ENCODE measurements around the gene SH3PXD2B.

- TF ChIP-seq, protein P1, sequence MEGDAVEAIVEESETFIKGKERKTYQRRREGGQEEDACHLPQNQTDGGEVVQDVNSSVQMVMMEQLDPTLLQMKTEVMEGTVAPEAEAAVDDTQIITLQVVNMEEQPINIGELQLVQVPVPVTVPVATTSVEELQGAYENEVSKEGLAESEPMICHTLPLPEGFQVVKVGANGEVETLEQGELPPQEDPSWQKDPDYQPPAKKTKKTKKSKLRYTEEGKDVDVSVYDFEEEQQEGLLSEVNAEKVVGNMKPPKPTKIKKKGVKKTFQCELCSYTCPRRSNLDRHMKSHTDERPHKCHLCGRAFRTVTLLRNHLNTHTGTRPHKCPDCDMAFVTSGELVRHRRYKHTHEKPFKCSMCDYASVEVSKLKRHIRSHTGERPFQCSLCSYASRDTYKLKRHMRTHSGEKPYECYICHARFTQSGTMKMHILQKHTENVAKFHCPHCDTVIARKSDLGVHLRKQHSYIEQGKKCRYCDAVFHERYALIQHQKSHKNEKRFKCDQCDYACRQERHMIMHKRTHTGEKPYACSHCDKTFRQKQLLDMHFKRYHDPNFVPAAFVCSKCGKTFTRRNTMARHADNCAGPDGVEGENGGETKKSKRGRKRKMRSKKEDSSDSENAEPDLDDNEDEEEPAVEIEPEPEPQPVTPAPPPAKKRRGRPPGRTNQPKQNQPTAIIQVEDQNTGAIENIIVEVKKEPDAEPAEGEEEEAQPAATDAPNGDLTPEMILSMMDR (IDR thresholded peaks at IDR 0.05; ENCODE audit: borderline replicate concordance, extremely low read depth, low read length, poor library complexity, severe bottlenecking): no peak
- TF ChIP-seq EZH2 (IDR thresholded peaks at IDR 0.05; ENCODE audit: borderline replicate concordance, low read depth, low read length, severe bottlenecking): no peak
These were observed 58.8 kb downstream of the SH3PXD2B start for GRCh38 chr5:172395483-172395882.

Data from DND-41 (cell line).